ENCODE measurements around the gene SGPL1. TPM values are rescaled to one million over a fixed set of nuclear protein-coding genes. Genes with fewer than 3 reads are reported as not detected.

The SGPL1 gene
- total RNA-seq, 1 donor from 2014 or later, result 89.9 TPM

DNA sequence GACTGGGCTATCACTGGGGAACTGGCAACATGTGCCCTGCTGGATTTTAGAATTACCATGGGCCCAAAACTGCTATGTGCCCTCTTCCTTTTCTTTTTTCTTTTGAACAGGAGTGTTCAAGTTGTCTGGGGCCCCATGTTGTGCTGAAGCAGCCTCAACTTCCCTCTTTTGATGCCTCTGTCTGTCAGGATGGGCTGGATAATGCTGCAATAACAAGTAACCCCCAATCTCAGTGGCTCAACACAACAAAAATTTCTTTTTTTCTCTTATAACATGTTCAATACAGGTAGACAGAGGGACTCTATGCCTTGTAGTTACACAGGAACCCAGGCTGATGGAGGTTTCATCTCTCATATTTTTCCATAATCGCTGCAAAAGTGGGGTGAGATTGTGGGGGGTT is 80.8 kb downstream of the SGPL1 start:
- H3K4me3 Mint-ChIP-seq, result no peak overlapping the region
- TF ChIP-seq, protein P1, sequence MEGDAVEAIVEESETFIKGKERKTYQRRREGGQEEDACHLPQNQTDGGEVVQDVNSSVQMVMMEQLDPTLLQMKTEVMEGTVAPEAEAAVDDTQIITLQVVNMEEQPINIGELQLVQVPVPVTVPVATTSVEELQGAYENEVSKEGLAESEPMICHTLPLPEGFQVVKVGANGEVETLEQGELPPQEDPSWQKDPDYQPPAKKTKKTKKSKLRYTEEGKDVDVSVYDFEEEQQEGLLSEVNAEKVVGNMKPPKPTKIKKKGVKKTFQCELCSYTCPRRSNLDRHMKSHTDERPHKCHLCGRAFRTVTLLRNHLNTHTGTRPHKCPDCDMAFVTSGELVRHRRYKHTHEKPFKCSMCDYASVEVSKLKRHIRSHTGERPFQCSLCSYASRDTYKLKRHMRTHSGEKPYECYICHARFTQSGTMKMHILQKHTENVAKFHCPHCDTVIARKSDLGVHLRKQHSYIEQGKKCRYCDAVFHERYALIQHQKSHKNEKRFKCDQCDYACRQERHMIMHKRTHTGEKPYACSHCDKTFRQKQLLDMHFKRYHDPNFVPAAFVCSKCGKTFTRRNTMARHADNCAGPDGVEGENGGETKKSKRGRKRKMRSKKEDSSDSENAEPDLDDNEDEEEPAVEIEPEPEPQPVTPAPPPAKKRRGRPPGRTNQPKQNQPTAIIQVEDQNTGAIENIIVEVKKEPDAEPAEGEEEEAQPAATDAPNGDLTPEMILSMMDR (IDR thresholded peaks at IDR 0.05; ENCODE audit: unreplicated experiment), result no peak
- H3K4me1 Mint-ChIP-seq, result no peaks in the 10 kb centered on the region
- peaks cover 7% of the 10 kb centered on the region for H3K27me3 Mint-ChIP-seq (ENCODE audit: low read depth)
- no peaks in the 10 kb centered on the region for H3K36me3 Mint-ChIP-seq
- DNase-seq (ENCODE audit: low spot score in 2 of 2, unreplicated experiment in 2 of 2), result no peak
- no peak overlapping the region for H3K27ac Mint-ChIP-seq
- no peaks in the 10 kb centered on the region for H3K9me3 Mint-ChIP-seq

DNA sequence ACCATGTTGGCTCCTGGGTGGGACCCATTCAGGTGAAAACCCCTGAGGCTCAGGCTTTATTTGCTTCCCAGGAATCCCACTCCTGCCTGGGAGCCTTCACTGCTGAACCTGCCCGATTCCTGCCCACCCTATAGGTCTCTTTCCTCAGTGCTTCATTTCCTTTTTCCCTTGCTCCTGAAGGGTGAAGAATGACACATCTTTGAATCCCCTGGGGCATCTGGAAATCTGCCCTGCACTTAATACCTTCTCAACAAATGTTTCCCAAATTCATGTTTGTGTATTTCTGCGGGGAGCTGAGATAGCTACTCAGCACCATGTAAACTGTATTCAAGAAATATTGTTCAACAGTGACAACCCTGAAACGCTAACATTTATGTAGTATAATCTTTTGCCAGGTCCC is 82.9 kb downstream of the SGPL1 start:
- Mint-ChIP-seq H3K36me3 (no peaks in the 10 kb centered on the region), H3K27me3 (ENCODE audit: low read depth) (peaks cover 12% of the 10 kb centered on the region), H3K27ac (no peak overlapping the region), H3K4me3 (no peak overlapping the region), H3K4me1 (peaks cover 6% of the 10 kb centered on the region), H3K9me3 (no peaks in the 10 kb centered on the region)
- TF ChIP-seq, protein P1 (IDR thresholded peaks at IDR 0.05; ENCODE audit: unreplicated experiment), result no peak
- DNase-seq (ENCODE audit: low spot score in 2 of 2, unreplicated experiment in 2 of 2), result no peak

DNA sequence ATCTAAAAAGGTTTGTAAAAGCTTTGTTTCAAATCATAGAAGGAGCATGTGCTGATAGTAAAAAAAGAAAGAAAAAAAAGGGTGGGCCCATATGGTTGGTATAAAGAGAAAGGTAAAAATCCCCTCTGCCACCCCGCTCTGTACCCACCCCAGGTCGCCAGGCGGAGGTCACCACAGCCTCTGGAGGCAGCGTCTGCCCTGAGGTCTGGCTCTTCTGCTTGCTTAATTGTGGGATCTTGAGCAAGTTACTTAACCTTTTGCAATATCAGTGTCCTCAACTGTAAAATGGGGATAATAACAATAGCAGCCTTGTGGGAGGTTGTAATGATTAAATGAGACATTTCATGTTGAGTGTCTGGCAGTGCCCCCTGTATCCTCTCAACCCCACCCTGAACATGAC is 83.3 kb downstream of the SGPL1 start:
- no peaks in the 10 kb centered on the region for H3K9me3 Mint-ChIP-seq
- no peak overlapping the region for H3K4me3 Mint-ChIP-seq
- H3K4me1 Mint-ChIP-seq, result peaks cover 6% of the 10 kb centered on the region
- peaks cover 12% of the 10 kb centered on the region for H3K27me3 Mint-ChIP-seq (ENCODE audit: low read depth)
- TF ChIP-seq, protein P1 (IDR thresholded peaks at IDR 0.05; ENCODE audit: unreplicated experiment), result no peak
- no peak for DNase-seq (ENCODE audit: low spot score in 2 of 2, unreplicated experiment in 2 of 2)
- H3K27ac Mint-ChIP-seq, result no peak overlapping the region
- no peaks in the 10 kb centered on the region for H3K36me3 Mint-ChIP-seq

DNA sequence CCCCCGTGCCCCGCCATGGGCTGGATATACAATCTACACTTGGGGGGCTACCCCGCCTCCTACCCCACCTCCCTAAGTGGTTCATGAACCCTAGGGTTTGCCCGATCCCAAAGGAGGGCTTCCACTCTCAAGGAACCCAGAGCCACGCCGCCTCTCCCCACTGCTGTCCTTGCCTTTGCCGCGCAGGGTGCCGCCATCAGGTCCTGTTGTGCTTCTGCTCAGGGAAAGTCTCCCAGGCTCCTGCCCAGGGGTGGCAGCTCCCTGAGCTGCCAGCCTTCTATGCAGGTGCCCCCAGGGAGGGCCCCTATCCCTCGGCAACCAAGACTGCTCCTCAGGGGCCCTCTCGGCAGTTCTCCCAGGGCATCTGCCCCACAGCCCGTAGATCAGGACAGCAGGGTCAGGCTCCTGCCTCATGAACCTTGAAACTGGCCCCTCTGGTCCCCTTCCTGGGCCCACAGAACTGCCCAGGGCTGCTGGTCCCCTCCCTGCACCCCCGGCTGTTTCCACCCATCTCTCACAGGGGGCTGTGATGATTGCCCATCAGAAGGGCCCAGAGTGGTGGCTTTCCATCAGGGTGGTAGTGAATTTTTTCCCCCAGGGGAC is 85.6 kb downstream of the SGPL1 start:
- no peak for DNase-seq (ENCODE audit: low spot score in 2 of 2, unreplicated experiment in 2 of 2)
- Mint-ChIP-seq H3K4me1 (peaks cover 6% of the 10 kb centered on the region), H3K4me3 (no peak overlapping the region), H3K27ac (no peak overlapping the region), H3K27me3 (ENCODE audit: low read depth) (peaks cover 16% of the 10 kb centered on the region), H3K9me3 (no peaks in the 10 kb centered on the region), H3K36me3 (no peaks in the 10 kb centered on the region)
- TF ChIP-seq, protein P1 (IDR thresholded peaks at IDR 0.05; ENCODE audit: unreplicated experiment), result no peak

DNA sequence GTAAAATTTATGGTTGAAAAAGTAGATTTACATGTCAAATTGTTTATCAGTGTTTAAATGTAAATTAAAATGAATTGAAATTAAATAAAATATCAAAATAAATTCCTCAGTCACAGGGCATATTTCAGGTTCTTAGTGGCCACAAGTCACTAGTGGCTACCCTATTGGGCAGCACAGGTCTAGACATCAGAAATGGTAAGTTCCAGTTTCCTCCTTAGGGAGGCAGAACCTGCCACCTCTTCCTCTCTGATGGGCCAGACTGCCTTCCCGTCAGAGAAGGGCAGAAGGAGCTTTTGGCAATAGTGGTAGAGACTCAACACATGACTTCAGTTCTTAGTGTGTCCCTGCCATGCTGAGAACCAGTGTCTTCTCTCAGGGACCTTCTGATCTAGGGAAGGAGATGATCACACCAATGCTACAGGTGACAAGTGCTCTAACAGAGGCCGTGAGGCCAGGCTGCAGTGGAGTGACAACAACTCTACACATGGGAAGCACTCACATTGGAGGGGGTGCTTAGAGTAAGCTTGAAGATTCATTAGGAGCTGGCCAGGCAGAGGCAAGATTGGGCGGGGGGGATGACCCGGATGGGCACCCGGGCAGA is 87.0 kb downstream of the SGPL1 start:
- Mint-ChIP-seq H3K27me3 (ENCODE audit: low read depth) (peaks cover 24% of the 10 kb centered on the region), H3K4me3 (no peak overlapping the region), H3K9me3 (no peaks in the 10 kb centered on the region), H3K27ac (no peak overlapping the region), H3K36me3 (no peaks in the 10 kb centered on the region), H3K4me1 (peaks cover 6% of the 10 kb centered on the region)
- no peak for DNase-seq (ENCODE audit: low spot score in 2 of 2, unreplicated experiment in 2 of 2)
- TF ChIP-seq, protein P1 (IDR thresholded peaks at IDR 0.05; ENCODE audit: unreplicated experiment), result no peak

Data from mesothelial cell of epicardium (in vitro differentiated cells).